HG03575 (cell line): ENCODE results near the gene VCX2.
"Not testable (repeated sequence)": the region's sequence is repeated elsewhere in the genome, so short reads cannot be mapped to it uniquely, and the experiment has no call there.

ENCODE experiments used
- ATAC-seq: cut with Tn5 transposase; IDR thresholded peaks from one replicate; pipeline ENCODE4 v1.9.1; 2021; ENCODE audit not compliant: unreplicated experiment, insufficient number of reproducible peaks, low FRiP score; ENCODE audit errors: extremely low read depth

Gene VCX2

DNA sequence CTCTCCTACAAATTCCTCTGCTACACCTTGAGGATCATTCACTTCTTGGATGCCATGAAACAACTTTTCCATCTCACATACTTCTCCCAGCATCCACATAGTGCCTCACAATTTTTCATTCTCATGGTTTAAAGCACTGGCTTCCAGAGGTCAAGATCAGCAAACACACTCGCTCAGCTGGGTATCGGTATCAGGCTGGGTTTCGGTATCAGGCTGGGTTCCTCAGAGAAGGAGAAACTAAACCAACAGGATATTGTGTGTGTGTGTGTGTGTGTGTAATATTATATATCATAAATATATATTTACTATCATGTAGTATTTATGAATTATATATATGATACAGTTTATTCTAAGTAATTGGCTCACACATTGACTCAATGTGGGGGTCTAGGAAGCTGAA lies at the start of gene VCX2:
VCX2 (minus strand) TSS at position 99 of the 400 bp plus-strand sequence. CDS start 624 bp downstream, outside the sequence.
- not testable (repeated sequence) for ATAC-seq

DNA sequence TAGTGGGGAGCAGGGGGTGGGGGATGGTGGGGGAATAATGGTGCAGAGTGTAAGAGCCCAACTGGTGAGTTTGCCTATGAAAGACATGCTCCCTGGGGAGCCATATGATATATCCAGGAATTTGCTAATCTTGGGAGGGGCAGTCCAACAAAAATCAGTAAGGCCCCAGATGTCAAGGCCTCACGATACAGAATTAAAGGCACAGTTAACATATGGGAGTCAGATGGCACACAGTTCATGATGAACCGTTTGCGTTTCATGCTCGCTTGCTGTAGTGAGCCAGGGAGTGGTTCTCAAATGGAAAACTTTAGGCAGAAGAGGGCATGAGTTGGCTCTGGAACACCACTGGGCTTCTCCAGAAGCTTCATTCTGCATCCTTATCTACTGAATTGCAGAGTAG lies 33.9 kb upstream of the VCX2 start:
- ATAC-seq = no peak

DNA sequence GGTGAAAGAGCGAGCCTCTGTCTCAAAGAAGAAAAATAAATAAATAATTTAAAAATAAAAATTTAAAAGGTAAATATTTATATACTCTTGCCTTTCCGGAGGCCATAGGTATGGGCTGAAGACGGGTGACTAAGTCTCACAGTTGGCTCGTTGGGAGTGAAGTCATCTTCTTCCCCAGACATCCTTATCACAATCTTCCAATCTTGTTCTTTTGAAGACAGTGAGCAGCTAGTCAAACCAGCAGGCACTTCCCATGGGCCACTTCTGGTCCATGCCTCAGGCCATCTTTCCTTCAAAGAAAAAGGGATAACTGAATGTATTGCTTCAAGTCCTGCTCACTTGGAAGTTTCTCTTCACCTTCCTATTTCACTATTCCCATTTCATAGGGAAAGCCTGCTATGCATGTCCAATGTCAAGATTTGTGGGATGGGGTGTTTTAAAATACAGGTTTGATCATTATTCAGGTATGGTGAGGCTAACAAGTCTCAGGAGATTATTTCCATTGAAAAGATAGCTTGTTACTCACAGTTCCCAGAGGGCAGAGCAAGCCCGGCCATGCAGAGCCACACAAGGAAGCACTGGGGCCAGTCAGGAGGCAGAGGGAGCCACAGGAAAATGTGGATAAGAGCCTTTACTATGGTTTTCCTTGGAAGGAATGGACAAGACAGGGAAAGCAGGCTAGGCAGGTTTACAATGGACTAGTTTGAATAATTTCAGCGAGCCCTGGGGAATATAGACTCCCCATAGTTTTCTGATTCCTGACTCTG lies 33.3 kb upstream of the VCX2 start:
- no peak for ATAC-seq

DNA sequence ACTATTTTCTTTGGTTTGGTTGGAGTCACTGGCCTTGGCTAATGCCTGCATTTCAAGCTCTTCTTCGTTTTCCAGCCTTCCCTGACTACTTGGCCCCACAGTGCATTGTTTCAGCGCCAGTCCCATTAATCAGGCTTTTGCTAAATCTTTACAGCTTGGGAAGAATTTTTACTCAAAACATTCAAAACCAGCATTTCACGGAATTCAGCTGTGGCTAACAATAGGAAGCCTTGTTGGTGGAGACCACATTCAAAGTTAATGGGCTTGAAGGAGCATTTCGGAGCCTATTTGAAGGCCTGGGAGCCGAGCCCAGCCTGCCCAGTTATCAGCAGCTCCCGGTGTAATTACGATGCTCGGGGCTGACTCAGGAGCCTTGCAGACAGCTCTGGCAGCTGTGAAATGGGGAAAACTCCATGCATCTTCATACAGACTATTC lies 30.8 kb upstream of the VCX2 start:
- no peak for ATAC-seq

DNA sequence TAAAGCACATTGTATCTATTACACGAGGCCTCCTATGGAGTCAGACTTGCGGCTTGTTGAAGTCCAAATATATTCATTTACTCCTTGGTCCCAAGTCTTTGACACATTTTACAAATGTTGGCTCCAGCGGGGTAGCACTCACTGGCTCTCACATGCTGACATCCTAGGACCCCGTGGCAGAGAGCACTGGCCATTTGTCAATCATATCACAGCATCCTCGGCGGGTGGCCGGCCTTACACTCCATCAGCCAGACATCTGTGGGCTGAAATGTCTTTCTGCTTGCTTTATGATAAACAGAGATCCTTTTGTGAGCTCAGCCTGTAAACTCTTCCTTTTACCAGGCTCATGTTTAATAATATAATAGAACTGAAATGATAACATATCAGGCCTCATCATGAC lies 25.7 kb upstream of the VCX2 start:
- ATAC-seq = no peak

DNA sequence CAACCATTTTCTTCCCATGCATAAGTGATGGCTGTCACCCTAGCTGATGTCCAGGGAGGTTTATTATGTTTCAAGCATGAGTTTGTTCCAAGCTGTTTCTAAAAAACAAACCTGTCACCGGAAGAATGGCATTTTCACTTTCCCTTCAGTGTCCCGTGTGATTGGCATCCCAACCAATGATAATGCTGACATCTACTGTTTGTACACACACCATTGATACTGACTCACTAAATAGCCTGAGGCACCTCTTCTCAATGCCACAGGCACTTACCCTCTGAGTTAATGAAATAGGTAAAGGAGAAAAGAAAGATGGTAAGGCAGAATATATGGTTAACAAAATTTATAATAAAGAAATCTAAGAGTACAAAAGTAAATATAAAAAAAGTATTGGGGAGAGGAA lies 23.1 kb upstream of the VCX2 start:
- no peak for ATAC-seq

DNA sequence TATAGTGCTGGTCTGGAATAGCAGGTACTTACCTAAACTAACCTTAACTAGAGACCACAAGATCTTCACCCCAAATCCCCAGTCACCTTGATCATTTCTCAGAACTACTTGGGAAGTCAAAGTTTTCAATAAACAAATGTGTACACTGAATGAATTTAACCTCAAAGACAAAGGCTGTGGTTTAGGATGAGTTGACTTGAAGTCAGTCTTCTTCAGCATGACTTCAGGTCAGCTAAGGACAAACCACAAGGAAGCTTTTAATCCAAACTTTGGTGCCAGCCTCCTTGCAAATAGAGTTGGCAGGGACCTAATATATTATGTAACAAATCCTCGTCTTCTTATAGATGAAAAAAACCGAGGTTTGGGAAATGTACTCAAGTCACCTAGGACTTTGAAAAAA lies 21.2 kb upstream of the VCX2 start:
- no peak for ATAC-seq

DNA sequence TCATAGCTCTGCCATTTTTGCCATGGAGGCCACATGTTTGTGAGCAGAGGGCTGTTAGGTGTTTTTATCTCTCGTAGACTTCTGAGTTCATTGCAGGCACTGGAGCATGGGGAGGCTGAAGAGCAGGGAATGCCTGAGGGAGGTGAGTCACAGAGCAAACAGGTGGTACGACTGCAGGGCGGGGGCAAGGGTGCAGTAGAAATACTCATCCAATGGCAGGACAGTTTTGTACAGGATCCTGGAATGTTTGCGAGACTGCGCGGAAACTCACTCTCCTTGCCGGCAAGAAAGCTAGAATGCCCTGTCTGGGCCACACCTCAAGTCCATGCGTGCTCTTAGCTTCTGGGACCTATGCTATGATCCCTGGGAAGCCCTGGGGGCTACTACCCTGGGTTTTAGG lies 20.0 kb upstream of the VCX2 start:
- ATAC-seq = no peak

DNA sequence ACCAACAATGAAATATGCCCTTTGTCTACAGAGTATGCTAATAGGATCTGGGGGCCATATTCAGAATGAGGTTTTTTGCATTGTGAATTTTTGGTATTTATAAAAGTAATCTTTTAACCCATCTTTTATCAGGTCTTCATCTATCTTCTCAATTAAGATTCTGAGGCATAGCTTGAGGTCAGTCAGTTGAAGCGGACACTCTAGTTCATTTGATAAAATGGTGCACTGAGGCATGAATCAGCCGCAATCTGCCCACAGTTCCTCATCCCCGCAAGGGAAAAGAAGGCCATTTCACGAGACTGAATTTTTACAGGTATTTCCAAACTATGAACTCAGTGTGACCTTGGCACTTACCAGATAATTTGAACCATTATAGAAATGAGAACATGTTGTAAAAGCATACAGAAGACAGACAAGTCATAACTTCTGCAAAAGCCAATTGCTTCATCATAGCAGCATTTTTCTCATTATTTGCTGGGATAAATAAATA lies 19.3 kb upstream of the VCX2 start:
- ATAC-seq = no peak

DNA sequence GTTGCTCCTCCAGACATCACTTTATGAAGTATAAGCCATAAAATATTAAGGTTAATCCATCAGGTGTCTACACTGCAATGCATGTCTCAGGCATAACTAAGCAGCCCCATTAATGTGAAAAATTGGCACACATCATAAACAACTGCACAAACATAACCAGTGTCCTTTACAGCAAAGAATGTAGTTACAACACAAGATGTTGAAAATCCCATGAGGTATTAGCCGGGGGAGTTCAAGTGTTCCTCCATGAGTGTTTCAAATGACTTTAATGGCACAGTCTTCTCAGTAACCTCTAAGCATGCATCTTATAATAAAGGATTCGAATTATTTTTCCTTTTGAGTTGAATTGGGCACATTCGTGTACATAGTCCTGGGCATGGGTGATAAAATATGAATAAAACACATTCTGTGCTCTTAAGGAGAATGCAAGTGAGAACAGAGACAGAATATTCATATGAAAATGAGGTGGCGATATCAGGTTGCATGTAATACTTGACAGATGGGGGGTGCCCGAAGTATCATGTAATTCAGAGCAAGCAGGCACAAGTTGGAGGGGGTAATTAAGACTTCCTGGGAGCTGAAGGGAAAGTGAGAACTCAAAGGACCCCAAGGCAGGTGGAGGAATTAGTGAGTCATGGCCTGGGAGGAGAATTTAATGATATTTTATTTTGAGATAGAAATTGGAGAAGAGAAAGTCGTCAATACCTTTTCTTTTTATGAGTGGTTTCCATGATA lies 18.2 kb upstream of the VCX2 start:
- no peak for ATAC-seq

DNA sequence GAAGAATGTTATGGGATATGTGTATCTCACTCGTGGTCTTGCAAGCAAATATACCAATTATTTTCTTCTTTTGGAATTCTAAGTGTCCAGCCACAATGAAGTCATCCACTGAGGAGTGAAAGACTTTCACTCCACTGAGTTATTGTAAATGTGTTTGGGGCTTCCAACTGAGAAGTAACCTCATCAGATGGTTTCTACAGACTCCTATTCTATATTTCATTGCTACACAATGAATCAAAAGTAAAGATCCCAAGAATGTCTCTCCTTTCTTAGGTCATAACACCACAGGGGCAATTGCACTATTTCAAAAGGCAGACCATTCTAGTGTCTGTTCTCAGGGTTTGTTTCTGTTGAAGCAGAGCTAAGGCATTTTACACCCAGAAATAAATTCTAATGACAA lies 12.3 kb upstream of the VCX2 start:
- no peak for ATAC-seq

DNA sequence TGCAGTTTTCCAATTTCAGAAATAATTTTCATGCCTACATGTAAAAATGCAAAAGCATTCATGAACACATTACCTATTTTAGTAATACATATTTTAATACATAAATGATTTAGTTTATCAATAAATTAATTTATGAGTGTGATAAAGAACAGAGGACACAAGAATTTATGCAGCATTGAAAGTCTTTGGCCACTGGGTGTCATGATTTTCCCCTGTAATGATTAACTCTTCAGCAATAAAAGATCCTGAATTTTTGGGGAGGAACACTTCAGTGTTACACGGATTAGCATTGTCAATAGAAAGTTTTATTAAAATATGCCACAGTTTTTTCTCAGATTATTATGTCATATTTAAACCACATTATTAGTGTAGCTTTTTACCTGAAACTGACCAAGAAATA lies 8.6 kb upstream of the VCX2 start:
- no peak for ATAC-seq

DNA sequence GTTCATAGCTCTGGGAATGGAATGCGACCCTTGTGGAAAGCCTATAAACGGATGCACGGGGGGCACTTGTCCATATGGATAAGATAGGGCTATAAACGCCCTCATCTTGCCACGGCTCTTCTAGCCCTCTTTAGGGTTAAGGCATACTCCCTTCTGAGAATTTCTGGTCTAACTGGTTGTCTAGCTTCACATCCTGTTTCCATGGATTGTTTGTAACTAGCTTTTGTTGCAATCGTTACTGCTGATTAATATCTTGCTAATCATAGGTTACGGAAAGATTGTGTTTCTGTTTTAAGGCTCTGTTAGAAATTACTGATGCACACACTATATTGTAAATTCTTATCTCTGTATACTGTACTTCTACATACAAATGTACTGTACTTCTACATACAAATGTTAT lies 17.1 kb downstream of the VCX2 start:
- ATAC-seq = not testable (repeated sequence)

DNA sequence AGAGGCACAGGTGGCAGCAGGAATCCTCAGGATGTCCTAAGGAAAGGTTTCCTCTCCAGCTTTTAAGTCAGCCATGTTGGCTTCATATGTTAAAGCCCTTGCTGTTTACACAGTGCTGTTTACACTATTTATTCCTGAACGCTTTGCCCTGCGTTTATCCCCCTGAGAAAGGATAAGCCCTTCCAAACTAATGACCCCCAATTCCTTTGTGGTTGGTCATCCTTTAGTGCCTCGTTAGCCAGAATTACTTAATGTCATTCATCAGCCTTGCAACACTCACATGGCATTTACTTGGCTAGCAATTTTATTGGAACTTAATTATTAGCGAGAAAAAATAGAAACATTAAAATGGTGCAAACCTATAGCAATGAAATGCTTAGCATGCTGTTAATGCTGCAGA lies 23.8 kb downstream of the VCX2 start:
- ATAC-seq = no peak

DNA sequence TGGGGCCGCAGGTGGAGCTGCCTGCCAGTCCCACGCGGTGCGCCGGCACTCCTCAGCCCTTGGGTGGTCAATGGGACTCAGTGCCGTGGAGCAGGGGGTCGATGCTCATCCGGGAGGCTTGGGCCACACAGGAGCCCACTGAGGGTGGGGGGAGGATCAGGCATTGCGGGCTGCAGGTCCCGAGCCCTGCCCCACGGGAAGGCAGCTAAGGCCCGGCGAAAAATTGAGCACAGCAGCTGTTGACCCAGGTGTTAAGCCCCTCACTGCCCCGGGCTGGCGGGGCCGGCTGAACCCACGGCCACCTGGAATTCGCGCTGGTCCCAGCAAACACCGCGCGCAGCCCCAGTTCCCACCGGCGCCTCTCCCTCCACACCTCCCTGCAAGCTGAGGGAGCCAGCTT lies 26.1 kb downstream of the VCX2 start:
- no peak for ATAC-seq

DNA sequence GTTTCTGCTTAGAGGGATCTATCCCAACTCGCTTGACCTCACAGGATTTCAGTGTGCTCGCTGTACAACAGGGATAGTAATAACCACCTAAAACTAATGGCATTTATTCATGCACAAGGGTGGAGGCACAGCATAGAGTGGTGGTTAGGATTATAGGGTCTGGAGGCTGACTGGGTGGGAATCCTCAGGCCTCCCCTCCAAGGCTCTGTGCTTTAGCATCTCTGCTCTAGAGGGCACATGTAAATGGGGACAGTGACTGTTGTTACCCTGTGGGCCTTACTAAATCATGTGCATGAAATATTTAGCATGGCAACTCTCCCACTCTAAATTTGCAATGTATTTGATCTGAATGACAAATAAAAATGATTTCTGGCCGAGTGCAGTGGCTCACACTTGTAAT lies 29.2 kb downstream of the VCX2 start:
- ATAC-seq = no peak

DNA sequence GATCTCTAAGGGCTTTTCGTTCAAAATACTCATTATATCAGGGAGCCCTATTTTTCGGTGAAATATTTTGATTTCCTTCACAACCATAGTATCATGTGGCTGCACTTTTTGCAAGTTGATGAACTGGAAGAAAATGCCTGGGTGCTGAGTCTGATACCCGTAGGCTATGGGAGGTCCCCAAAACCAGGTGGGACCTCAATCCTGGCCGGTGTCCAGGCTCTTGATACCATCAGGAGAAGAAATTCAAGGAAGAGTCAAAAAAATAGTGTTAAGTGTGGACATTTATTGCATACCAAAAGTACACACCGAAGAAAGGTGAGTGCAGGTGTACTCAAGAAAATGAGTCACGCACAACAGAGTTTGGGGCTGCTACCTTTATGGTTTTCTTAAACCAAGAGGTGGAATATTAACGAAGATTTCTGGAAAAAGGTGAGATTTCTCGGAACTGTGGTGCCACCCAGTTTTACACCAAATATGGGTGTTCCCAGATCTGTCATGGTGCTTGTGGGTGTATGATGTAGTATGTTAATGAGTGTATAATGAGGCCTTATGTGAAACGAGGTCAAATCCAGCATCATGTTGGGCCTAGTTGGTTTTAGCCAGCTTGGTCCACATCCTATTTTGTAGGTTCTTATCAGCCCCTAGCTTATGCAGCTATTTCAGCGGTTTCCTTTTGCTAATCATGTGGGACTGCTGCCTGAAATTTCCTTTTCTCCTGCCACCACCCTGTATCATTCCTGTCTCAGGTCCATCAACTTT lies 29.9 kb downstream of the VCX2 start:
- no peak for ATAC-seq

DNA sequence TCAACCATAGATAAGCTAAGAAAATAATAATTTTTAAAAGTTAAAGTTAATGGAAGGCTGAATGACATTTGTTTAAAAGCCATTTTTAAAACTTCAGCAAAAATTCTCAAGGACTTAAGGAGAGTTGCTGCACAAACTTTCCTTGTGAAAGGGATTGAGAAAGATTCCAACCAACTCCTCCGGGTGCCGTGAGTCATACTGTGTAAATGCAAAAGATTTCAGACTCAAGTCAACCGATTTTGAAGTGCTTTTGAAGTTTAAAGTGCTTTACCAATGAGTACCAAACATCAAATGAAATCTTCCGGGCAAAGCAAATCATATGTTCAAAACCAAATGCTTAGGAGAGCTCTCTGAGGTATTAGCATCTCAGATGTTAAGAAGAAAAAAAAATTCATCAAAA lies 31.4 kb downstream of the VCX2 start:
- ATAC-seq = no peak

DNA sequence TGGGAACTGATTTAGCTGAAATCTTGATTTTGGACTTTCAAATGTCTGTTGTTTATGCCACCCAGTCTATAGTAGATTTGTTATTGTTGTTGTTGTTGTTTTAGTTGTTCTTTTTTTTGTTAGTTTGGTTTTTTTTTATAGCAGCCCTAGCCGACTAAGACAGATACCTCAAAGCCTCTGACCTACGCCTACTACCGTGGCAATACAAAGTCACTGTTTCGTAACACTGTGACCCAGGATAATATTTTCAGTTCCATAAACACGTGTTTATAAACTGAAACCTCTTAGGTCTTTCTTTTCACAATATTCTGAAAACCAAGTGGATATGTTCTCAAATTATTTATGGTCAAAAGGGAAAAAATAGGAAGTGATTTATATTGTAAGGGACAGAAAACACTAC lies 32.8 kb downstream of the VCX2 start:
- ATAC-seq = no peak

DNA sequence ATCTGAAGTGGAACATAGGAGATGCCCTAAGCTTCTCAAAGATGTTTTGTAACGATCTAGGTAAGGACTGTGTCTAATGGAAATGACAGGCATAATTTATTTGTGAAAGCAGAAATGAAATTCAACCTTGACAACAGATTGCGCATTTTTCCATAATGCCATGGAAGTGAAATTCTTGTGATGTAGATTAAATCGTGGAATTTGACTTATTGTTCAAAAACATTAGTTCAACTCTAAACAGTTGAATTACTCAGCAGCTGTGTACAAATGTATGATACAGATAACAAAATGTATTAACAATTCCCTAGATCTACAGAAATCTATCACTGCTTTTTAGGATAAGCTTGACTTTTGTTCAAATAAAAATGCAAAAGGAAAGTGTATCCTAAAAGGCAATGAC lies 44.4 kb downstream of the VCX2 start:
- ATAC-seq = no peak
